Activated T-helper 9 cell treated with anti-CD3 and anti-CD28 coated beads, Interleukin-2, amount 50 U/mL, for 16 hours (primary cell): ENCODE data around the gene STEAP1B.
A peak's percentile ranks its signal among the peaks of the same experiment; 100 is the strongest.
"Not testable (repeated sequence)": the region's sequence is repeated elsewhere in the genome, so short reads cannot be mapped to it uniquely, and the experiment has no call there.

Experiments
- DNase-seq: peaks from one replicate; pipeline ENCODE4 v3.0.0-alpha.2; 2020; ENCODE audit warnings: low read depth

Gene STEAP1B

DNA sequence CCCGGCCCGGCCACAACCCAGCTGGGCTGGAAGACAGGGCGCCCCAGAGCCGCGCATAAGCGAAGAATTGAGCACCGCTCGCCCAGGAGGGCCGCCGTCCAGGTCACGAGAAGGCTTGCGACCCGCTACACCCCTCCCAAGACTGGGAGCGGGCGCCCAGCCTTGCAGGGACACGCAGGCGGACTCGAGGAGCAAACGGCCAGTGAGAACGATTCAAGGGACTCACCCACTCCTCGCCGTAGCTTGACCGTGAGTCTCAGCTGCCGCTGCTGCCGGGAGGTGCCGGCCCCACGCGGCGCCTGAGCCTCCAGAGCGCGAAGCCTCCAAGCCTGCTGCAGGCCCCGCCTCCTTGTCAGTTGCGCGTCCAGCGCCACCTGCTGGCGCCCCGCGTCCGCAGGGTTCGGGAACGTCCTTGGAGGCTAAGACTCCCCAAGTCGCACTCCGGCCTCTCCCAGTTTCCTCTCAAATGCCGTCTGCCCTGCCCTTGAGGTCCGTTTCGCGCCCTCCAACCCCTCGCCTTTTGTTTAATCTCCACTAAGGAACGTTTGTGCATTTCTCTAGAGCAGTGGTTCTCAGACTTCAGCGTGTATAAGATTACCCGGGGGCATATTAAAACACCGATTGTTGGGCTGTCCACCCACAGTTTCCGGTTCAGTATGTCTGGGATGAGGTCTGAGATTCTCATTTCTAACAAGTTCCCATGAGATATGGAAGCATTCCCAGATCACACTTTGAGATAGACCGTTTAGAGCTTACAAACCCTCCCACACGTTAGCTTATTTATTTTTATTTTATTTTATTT, at the start of gene STEAP1B:
Gene STEAP1B (minus strand): TSS at position 301 of the 802 bp plus-strand sequence. CDS start 5,333 bp downstream, outside the sequence.
- peak; percentile 75 for DNase-seq

DNA sequence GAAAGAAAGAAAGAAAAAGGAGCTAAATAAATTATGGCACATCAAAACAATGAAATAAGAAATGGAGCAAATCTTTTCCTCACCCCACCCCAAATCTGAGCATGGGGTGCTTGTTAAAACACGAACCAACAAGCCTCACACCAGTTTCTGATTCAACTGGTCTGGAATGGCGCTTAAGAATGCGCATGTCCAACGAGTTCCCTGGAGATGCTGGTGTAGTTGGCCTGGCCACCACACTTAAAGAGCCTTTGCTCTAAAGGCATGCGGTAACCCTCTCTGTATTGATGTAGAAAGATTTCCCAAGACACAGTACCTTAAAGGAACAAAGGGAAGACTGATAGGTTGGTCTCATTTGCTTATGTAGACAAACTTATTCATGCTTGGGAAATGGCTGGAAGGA, 49.1 kb upstream of the STEAP1B start:
- DNase-seq, result no peak

- no peak for DNase-seq
Measured at GRCh38 chr7:22548313-22548712, 48.3 kb upstream of the STEAP1B start.

- DNase-seq, result no peak
Measured at GRCh38 chr7:22546769-22547168, 46.8 kb upstream of the STEAP1B start.

DNA sequence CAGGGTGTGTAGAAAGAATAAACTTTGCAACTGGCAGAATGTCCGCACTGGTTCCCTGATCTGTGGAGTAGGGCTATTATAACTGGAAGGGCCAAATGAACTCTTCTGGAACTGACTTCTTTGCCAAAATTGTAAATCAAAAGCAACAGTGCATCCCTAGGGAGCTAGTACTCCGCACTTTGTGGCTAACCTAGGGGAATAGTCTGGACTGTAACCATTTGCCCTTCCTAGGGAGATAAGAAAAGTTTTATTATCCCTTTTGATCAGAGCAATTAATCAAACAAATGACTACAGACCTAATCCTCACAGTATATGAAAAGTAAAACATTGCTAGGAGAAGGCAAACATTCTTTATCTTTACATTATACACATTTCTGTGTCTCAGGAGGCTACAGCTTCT, 45.5 kb upstream of the STEAP1B start:
- DNase-seq, result no peak

GRCh38 chr7:22544245-22544644, 44.3 kb upstream of the STEAP1B start:
- no peak for DNase-seq

GRCh38 chr7:22543169-22543568, 43.2 kb upstream of the STEAP1B start:
- no peak for DNase-seq

- DNase-seq, result no peak
Measured at GRCh38 chr7:22542669-22543068, 42.7 kb upstream of the STEAP1B start.

DNA sequence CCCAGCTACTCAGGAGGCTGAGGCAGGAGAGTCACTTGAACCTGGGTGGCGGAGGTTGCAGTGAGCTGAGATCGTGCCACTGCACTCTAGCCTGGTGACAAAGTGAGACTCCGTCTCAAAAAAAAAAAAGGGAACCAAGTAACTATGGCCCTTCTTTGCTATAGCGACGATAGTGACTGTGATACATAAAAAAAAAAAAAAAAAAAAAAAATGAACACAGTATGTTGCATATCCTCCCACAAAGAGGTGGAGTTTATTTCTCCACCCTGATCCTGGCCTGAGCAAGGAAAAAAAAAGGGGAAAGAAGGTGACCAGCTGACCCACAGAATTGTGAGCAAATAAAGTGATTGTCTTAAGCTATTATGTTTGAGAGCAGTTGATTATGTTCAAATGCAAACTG, 42.3 kb upstream of the STEAP1B start:
- no peak for DNase-seq

- DNase-seq, result no peak
Measured at GRCh38 chr7:22541789-22542188, 41.8 kb upstream of the STEAP1B start.

GRCh38 chr7:22528537-22528936, 28.5 kb upstream of the STEAP1B start:
- DNase-seq, result not testable (repeated sequence)

DNA sequence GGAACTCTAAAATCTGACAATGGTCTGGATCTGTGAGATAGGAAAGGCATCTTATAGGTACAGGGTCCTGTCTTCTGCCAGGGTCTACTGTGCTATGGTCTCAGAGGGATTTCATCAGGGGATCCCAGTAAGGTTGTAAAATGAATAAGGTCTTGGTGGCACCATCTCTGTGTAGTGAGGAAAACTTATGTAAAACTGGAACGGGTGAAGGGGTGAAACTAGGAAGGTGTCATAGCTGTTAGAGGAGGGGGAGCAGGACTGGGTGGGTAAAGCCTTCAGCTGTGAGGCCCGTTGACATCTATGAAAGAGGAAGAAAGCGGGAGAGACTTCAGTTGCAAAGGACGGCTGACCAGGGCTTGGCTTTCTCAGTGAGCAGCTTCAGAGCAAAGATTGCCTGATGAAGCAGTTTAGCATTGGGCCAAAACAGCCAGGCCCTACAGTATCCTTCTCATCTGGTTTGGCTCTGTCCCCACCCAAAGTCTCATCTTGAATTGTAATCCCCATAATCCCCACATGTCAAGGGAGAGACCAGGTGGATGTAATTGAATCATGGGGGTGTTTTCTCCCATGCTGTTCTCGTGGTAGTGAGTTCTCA, 24.5 kb upstream of the STEAP1B start:
- DNase-seq, result not testable (repeated sequence)

DNA sequence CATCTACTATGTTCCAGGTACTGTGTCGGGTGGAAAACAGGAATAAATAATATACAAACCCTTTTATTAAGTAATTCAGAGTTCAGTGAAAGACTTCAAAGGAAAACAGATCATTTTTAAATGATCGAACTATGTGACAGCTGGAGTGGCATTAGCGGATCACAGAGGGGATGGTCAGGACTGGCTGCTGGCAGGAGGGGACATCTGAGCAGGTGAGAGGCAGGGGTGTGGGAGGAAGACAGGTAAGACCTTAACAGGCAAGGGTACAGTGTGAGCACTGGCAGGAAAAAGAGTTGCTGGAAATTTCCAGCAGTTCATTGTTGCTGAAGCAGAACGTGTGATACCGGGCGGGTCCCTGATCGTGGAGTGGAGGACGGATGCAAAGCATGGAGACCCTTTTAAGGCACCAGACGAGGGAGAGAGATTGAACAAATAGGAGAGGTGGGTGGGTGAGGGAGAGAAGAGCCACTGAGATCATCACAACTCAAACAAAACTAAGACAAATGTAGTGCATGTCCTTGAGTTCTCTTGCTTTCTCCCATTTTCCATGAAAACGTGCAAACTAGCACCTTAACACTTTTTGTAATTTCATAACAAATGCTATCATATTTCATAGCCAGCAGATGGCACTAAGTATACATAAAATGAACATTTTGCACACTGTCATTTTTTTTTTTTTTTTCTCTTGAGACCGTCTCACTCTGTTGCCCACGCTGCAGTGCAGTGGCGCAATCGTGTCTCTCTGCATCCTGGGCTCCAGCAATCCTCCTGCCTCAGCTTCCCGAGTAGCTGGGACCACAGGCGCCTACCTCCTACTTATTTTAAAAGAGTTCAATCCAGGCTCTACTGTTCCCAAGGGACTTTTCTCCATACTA, 23.7 kb upstream of the STEAP1B start:
- not testable (repeated sequence) for DNase-seq

- DNase-seq, result not testable (repeated sequence)
Measured at GRCh38 chr7:22519560-22519959, 19.6 kb upstream of the STEAP1B start.

DNA sequence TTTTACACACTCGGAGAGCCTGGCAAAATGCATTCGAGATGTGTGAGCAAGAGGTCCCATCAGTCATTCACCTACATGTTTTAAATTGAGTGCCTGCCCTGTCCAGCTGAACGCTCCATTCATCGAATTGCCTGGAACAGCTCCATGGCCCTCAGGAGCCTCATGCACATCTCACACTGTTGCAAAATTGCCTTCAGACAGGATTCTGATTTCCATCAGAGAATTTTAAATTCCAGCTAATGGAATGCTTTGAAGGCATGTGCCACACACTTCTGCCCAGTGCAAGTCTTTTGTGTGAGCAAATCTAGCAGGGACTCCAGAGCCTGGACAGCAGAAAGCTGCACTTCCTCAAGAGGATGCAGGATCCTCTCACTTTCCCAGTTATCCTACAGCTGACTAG, 17.0 kb upstream of the STEAP1B start:
- DNase-seq, result not testable (repeated sequence)

DNA sequence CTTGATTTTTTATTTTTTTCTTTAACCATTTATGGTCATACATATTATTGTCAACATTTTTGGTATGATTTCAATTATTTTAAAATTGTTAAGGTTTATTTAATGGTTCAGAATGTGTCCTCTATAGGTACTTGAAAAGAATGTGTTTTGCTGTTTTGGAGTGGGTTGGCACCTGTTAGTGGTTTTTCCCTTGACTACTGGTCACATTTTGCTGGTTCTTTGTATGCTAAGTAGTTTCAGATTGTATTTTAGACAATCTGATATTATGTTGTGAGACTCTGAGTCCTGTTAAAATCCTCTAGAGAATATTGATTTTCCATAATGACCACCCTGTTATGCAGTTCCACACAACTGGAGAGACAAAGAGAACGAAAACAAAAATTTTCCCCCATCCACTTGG, 15.0 kb upstream of the STEAP1B start:
- not testable (repeated sequence) for DNase-seq

GRCh38 chr7:22507320-22507719, 7.3 kb upstream of the STEAP1B start:
- DNase-seq, result not testable (repeated sequence)

GRCh38 chr7:22506316-22507020, 6.5 kb upstream of the STEAP1B start:
- not testable (repeated sequence) for DNase-seq

DNA sequence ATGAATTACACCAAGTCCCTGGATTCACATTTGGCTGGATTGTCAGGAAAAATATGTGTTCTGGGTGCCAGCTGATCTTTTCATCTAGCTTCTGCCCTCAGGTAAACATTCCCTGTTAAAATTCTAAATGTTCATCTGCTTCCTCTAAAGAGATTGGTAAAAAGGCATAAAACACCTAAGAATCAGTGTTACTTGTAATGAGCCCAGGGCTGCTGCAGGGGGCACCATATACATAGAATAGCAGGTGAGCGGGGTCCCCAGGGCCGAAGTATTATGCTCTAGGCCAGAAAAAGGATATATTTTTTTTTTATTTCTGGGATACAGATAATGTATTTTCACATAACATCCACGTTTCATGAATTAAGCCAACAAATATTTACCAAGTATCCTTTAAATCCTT, 4.5 kb upstream of the STEAP1B start:
- not testable (repeated sequence) for DNase-seq

- DNase-seq, result not testable (repeated sequence)
Measured at GRCh38 chr7:22502104-22502503, 2.1 kb upstream of the STEAP1B start.

DNA sequence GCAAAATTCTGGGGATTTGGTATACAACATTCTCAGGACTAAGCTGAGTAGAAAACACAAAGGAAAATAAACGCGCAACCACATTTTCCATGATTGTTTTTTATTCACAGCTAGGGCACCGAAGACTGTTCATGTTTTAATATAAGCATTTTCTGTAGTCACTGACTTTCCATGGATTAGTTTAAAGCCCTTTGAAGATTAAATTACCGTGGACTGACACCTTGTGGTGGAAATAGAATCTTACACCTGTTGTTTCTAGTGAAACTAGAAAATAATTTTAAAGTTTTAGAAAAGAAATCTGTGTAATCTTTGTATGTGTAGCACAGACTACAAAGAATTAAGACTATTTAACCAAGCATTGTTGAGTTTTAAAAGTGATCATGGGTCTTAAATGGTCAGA, 1.3 kb upstream of the STEAP1B start:
- not testable (repeated sequence) for DNase-seq

DNA sequence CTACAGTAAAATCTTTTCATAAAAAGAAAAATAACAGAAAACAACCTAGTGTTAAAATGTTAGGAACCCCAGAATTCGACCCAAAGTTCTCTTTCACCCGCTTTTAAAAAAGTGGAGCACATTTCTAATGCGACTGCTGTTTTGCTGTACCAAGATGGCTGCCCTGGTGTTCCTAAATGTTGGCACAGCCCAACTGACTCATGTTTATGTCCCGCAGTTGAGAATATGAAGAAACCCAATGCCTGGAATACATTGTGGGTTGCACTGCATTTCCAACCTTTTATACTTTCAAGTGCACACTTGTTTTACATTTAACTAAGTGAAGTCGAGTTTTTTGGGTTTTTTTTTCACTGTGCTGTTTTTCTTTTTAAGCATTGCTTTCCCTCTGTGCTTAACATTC, 944 bp downstream of the STEAP1B start:
- no peak for DNase-seq
